ENCODE data around the gene RPRD2. TPM values are rescaled to one million over a fixed set of nuclear protein-coding genes. Genes with fewer than 3 reads are reported as not detected.

RPRD2 gene
- total and polyA plus RNA-seq, 7 donors = 5.0 to 33.7 (median 22.1) TPM

DNA sequence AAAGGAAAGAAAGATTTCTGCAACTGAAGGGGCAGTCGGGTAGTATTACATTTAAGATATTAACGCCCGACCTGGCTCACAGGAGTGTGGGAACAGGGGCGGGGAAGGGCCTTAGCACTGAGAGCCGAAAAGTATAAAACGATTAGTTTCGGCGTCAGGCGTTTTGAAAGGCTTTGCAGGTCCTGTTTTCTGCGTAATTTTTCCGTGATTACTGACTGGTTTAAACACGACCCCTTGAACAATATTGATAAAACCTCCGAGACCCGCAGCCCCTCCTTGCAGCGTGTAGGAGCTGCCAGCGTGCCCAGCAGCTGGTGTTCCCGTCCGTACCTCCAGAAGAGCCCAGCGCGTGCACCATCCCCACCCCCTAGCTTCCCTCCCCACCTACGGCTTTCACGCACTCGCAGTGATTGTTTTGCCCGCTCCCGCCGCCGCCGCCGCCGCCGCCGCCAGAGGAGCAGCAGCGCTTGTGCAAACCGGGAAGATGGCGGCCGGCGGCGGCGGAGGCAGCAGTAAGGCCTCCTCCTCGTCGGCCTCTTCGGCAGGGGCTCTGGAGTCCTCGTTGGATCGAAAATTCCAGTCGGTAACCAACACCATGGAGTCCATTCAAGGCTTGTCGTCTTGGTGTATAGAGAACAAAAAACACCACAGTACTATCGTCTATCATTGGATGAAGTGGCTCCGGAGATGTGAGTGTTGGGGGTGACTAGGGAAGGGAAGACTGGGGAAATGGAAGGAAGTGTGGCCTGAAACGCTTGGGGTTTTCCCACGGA lies 470 bp downstream of the RPRD2 start:
- H3K36me3 ChIP-seq (ENCODE audit: insufficient read depth in 1 of 2, low read depth in 1 of 2) = no peaks in the 10 kb centered on the region
- peaks cover 15% of the 10 kb centered on the region for H3K4me1 ChIP-seq
- H3K4me3 ChIP-seq = peak overlapping the region; percentile 94
- H3K27ac ChIP-seq = peak overlapping the region; percentile 93
- WGBS, 3 donors = 0 to 1% (median 1%) methylated on average over 41 to 50 of the region's 50 CpGs
- no peaks in the 10 kb centered on the region for H3K9me3 ChIP-seq
- intact Hi-C loops (cut with DNase I) = no loop called here
- ATAC-seq = peak; percentile 69 to 80 (median 75)
- peak; percentile 83 to 92 for DNase-seq
- H3K27me3 ChIP-seq (ENCODE audit: insufficient read depth in 3 of 3, low read length in 2 of 3) = no peaks in the 10 kb centered on the region
- TF ChIP-seq, protein P1, sequence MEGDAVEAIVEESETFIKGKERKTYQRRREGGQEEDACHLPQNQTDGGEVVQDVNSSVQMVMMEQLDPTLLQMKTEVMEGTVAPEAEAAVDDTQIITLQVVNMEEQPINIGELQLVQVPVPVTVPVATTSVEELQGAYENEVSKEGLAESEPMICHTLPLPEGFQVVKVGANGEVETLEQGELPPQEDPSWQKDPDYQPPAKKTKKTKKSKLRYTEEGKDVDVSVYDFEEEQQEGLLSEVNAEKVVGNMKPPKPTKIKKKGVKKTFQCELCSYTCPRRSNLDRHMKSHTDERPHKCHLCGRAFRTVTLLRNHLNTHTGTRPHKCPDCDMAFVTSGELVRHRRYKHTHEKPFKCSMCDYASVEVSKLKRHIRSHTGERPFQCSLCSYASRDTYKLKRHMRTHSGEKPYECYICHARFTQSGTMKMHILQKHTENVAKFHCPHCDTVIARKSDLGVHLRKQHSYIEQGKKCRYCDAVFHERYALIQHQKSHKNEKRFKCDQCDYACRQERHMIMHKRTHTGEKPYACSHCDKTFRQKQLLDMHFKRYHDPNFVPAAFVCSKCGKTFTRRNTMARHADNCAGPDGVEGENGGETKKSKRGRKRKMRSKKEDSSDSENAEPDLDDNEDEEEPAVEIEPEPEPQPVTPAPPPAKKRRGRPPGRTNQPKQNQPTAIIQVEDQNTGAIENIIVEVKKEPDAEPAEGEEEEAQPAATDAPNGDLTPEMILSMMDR (IDR thresholded peaks at IDR 0.05) = peak; percentile 7

- Histone ChIP-seq H3K4me1 (peaks cover 25% of the 10 kb centered on the region), H3K36me3 (ENCODE audit: insufficient read depth in 1 of 2, low read depth in 1 of 2) (no peaks in the 10 kb centered on the region), H3K9me3 (no peaks in the 10 kb centered on the region), H3K4me3 (peak overlapping the region; percentile 94), H3K27me3 (ENCODE audit: insufficient read depth in 3 of 3, low read length in 2 of 3) (no peaks in the 10 kb centered on the region), H3K27ac (peak overlapping the region; percentile 93)
- ATAC-seq (no peak), DNase-seq (no peak)
- 1 to 4% (median 2%) methylated on average over 3 of the region's 3 CpGs for WGBS, 3 donors
- intact Hi-C loops (cut with DNase I) = no loop called here
- TF ChIP-seq, protein P1 (IDR thresholded peaks at IDR 0.05) = no peak
Observed at GRCh38 chr1:150365941-150366340, 2.0 kb downstream of the RPRD2 start.

DNA sequence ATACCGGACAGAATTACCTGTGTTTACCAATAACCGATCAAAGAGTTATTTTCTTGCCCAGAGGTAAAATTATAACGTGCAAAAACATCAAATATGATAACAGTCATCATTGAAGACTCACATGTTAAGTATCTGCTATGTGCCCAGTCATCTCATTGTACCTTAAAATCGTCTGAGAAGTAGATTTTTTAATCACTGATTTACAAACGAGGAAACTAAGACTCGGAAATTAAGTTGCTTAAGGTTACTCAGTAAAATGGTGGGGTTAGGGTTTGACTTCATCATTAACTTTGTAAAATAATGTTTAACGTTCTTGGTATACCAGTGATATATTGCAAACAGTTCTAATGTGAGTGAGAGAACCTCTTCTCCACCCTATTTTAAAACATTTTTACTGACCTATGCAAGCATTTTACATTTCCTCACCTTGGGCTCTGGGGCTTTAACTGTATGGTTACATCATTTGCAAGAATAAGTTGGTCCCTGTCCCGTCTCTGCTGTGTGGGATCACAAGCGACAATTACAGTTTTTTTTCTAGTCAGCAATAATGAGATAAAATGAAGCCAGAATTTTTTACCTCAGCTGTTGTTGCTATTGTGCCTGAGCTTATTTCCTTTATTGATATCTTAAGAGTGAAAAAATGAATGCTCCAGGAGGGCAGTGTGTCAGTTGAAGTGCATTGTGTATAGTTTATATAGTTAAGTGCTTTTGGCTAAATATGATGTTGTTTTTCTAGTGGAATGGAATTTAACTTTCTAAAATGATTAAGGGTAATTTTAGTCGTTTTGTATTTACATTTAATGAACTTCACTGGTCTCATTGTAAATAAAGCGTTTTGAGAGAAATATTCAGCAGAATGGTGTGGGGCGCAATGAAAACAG lies 2.7 kb downstream of the RPRD2 start:
- H3K4me1 ChIP-seq = peaks cover 32% of the 10 kb centered on the region
- H3K4me3 ChIP-seq = peak overlapping the region; percentile 94
- no peaks in the 10 kb centered on the region for H3K36me3 ChIP-seq (ENCODE audit: insufficient read depth in 1 of 2, low read depth in 1 of 2)
- TF ChIP-seq, protein P1 (IDR thresholded peaks at IDR 0.05) = no peak
- WGBS, 3 donors = 14 to 17% (median 15%) methylated on average over 12 of the region's 12 CpGs
- H3K9me3 ChIP-seq = no peaks in the 10 kb centered on the region
- no peak for ATAC-seq
- intact Hi-C loops (cut with DNase I) = no loop called here
- no peak for DNase-seq
- peak overlapping the region; percentile 93 for H3K27ac ChIP-seq
- no peaks in the 10 kb centered on the region for H3K27me3 ChIP-seq (ENCODE audit: insufficient read depth in 3 of 3, low read length in 2 of 3)

DNA sequence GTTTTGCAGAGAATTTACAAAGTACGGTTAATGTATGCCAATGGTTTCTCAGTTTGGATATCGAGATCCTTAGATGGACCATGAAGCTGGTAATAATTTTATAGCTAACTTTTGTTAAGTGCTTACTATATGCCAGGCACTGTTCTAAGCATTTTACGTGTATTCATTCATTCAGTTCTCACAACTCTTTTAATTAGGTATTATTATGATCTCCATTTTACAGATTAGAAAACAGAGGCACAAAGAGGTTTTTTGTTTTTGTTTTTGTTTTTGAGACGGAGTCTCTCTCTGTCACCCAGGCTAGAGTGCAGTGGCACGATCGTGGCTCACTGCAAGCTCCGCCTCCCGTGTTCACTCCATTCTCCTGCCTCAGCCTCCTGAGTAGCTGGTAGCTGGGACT lies 7.2 kb downstream of the RPRD2 start:
- TF ChIP-seq, protein P1 (IDR thresholded peaks at IDR 0.05) = no peak
- peaks cover 54% of the 10 kb centered on the region for H3K4me1 ChIP-seq
- no peaks in the 10 kb centered on the region for H3K9me3 ChIP-seq
- H3K4me3 ChIP-seq = no peak overlapping the region
- H3K27ac ChIP-seq = no peak overlapping the region
- 83 to 88% (median 83%) methylated on average over 8 of the region's 8 CpGs for WGBS, 3 donors
- H3K27me3 ChIP-seq (ENCODE audit: insufficient read depth in 3 of 3, low read length in 2 of 3) = no peaks in the 10 kb centered on the region
- no peaks in the 10 kb centered on the region for H3K36me3 ChIP-seq (ENCODE audit: insufficient read depth in 1 of 2, low read depth in 1 of 2)
- intact Hi-C loops (cut with DNase I) = loop anchor here in 1 of 2 donors (10.0 kb wide), 1 partner anchor 64 kb away; no protein-coding TSS in a partner anchor
- no peak for ATAC-seq
- no peak for DNase-seq
